ENCODE data around the gene SLC32A1. TPM values are rescaled to one million over a fixed set of nuclear protein-coding genes. Genes with fewer than 3 reads are reported as not detected.

The SLC32A1 gene, protein sequence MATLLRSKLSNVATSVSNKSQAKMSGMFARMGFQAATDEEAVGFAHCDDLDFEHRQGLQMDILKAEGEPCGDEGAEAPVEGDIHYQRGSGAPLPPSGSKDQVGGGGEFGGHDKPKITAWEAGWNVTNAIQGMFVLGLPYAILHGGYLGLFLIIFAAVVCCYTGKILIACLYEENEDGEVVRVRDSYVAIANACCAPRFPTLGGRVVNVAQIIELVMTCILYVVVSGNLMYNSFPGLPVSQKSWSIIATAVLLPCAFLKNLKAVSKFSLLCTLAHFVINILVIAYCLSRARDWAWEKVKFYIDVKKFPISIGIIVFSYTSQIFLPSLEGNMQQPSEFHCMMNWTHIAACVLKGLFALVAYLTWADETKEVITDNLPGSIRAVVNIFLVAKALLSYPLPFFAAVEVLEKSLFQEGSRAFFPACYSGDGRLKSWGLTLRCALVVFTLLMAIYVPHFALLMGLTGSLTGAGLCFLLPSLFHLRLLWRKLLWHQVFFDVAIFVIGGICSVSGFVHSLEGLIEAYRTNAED
- not detected for total RNA-seq
- long read RNA-seq: 0 reads

DNA sequence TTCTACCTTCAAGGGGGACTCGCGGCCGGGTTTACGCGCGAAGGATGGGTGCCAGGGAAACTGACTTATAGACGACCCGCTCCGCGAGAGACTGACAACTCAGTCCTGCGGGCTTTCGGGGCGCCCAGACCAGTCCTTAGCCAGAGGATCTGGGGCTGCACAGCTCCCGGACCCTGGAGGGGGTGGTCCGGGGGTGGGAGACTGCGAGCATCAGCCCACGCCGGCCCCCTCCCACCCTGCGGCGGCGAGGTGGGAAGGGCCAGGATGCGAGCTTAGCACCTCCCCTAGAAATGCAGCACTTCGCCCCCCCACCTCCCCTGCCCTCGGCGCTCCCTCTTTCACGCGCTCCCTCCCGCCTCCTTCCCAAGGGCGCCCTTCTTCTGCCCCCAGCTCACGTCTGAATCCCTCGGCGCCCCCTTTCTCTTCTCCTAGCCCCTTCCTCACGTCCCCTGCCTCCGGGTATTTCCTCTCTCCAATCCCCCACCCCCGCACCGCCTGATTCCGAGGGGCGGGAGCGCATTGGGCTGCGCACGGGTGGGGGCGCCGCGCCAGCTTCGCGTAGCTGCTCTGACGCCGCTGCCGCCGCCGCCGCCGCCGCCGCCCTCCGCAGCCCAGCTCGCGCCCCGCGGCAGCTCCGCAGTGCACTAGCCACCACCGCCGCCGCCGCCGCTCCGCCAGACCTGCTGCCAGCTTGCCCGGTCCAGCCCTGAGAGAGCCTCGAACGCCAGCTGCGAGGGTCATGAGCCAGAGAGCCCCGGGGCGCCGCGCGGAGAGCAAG, at the start of gene SLC32A1:
TSS of gene SLC32A1 (plus strand) at position 639 of the 778 bp plus-strand sequence. CDS start 239 bp downstream, outside the sequence.
- no peak for DNase-seq (ENCODE audit: low spot score)

DNA sequence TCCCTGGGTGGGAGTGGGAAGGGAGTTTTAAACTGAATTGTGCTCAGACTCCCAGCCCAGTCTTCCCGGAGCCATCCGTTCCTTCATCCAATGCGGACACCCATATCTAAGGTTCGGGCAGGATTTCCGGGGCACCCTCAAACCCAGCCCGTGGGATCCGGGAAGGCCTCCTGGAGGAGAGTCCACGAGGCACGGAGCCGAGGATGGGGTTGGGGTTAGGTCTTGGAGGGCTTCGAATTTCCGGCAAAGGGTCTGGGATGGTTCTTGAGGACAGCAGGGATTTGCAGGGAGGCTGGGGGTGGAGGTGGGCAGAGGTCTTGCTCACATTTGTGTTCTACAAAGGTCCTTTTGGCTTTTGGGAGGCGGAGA, 49.5 kb upstream of the SLC32A1 start:
- DNase-seq (ENCODE audit: low spot score): no peak

DNA sequence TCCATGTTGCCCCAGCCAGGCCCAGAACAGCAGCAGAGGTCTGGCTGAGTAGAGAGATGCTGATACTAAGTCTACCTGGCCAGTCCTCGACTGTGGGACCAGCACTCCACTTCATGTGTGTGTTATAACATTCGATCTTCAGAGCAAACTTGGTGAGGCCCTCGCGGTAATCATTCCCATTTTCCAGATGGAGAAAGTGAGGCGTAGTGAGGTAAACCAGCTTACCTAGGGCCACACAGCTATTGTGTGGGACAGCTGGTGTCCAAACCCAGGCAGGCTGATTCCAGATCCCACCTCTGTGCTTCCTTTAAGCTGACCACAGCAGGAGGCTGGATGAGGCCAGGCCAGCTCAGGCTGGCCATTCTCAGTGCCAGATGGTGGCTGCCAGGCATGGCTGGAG, 47.7 kb upstream of the SLC32A1 start:
- DNase-seq (ENCODE audit: low spot score): no peak

DNA sequence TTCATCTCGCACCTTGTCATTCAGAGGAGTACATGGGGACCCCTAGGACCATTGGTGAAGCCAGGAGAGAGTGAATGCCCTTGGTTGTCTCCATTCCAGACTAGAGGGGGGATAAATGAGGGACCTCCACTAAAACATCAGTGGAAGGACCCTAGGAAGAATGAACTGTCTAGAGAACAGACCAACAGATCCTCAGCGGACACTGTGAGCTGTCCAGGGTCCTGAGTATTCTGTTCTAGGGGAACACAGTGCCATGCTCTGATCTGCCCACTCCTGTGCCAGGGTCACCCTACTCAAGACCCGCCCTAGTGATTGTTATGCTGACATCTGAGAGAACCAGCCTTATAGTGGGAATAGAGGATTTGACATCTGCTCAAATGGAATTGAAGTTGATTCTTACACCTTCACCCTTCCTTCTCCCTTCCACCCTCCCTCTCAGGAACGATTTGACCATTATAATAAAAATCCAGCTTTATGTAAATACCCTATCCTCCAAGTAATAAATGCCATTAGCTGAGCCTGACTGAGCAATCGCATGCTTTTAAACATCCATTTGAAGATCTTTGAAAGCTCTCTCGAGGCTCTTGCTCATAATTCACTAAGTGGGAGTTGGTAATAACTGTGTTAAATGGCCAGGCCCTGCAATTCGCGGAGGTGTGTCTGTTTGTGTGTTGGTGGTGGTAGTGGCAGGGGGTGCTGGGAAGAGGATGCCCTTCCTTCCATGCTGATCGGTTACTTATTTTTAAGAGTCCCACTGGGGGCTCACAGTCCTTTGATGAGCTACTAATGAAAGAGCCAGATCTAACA, 43.6 kb upstream of the SLC32A1 start:
- DNase-seq (ENCODE audit: low spot score): no peak

DNA sequence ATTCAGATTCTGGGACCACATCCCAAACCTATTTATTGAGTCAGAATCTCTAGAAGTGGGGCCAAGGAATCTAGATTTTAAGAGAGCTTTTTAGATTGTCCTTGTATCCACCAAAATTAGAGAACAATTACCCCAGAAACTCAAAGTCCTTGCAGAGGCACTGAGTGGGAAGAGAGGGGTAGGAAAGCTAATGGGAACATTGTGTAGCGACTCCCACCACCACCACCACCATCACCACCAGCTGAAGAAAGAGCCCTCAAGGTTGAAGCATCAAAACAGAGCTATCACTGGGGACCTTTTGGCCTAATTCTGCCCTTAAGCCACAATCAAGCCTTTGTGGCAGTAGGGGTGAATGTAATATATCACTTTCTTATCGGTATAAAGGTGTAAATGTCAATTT, 39.0 kb upstream of the SLC32A1 start:
- no peak for DNase-seq (ENCODE audit: low spot score)

DNA sequence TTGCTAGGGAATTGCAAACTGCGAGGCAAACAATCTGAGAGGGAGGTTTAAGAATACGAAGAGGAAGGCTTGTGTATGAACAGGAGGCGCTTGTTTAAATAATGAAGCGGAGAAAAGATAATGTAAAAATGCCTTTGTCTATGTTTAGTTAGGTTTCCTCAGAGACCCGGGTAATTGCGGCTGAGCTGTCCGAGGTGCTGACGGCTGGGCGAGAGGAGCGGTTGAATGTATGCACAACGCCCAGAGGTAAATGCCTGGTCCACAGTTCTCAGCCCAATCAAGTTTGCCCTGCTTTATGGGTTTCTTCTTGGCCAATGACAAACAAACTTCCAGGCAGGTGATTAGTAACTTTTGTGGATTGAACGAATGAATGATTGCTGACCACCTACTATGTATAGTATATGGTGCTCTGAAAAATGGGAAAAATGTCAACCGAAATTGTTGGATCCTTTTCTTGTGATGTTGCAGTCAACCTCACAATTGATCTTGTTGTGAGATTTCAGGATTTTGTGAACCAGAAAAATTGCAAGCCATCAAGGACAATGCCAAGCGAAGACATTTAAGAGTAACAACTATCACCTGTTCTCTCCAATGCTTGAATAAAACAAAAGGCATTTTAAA, 38.3 kb upstream of the SLC32A1 start:
- no peak for DNase-seq (ENCODE audit: low spot score)

DNA sequence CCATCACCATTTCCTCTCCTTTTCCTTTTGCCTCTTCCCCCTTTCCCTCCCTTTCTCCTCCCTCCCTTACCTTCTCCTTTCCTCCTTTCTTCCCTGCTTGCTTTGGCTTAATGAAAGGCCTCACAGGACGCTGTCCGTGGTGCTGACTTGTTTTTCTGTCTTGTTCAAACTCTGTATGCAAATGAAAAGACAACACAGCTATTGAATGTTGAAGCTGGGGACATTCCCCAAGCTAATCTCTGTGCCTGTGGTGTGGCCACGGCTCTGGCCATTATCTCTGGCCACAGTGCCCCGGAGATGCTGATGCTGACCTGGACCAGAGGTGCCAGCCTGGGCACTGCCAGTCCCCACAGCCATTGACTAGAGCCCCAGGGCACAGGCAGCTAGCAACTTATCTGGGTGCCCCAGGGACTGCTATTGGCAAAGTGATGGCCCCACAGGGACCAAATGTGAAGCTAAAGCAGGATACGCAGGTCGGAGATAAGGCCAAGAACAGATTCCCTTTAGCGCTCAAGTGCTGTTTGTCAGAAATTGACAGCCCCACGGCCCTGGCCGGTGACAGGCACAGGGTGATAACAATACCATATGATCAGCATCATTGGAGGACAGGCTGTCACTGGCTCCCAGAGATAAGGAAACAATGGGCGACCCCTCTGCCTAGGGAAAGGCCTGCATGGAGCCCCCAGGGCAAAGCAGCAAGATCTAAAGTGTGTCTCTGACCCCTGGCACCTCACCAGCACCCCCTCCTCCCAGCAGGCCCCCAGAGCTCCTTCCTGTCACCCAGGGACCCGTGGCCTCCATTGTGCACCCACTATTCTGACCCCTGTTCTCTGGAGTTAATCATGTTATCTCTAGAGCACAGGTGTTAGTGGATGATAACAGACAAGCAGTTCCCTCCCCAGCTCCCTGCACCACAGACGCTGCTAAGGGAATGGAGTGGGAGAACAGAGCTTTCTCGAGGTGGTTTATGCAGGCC, 31.6 kb upstream of the SLC32A1 start:
- peak; percentile 26 for DNase-seq (ENCODE audit: low spot score)

DNA sequence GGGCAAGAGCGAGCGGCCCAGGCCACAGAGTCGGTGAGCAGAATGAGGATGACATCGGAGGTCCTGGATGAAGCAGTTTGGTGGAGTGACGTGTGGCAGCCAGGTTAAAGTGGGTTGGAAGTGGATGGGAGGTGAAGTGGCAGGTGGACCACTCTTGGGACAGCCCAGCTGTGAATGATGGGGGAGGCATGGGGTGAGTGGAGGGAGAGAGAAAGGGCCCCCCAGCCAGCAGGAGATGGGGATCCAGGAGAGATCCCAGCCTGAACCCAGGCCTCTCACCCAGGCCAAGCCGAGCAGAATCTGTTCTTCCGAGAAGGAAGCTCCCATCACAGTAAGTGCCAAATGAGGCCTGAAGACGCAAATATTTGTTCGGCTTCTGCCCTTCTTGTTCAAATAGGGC, 27.0 kb upstream of the SLC32A1 start:
- no peak for DNase-seq (ENCODE audit: low spot score)

DNA sequence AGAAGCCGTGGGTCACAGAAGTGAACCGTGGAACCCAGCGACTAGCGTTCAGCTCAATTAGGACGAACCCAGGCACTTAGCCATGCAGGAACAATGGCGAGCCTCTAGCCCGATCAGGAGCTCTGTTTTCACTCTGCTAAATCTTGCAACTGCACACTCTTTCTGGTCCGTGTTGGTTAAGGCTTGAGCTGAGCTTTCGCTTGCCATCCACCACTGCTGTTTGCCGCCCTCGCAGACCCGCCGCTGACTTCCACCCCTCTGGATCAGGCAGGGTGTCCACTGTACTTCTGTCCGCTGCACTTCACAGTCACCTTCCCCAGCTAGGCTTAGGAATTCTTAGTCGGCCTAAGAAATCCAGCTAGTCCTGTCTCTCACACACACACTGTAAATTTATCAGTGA, 25.7 kb upstream of the SLC32A1 start:
- no peak for DNase-seq (ENCODE audit: low spot score)

DNA sequence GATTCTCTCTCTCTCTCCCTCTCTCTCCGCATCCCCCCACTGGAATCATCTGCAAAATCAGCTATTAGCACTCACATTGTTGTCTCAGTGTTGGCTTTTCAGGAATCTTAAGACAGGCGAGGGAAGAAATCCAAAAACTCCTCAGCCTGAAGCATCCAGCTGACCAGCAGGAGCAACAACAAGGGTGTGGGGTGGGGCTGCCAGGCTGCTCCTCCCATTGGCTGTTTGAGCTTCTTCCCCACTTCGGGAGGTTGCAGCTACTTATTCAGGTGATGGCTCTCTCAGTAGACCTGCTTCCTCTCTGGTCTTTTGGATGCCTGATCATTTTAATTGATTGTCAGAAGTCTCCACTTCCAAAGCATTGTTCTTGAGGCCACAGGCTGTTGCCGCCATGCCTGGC, 24.1 kb upstream of the SLC32A1 start:
- DNase-seq (ENCODE audit: low spot score): no peak

DNA sequence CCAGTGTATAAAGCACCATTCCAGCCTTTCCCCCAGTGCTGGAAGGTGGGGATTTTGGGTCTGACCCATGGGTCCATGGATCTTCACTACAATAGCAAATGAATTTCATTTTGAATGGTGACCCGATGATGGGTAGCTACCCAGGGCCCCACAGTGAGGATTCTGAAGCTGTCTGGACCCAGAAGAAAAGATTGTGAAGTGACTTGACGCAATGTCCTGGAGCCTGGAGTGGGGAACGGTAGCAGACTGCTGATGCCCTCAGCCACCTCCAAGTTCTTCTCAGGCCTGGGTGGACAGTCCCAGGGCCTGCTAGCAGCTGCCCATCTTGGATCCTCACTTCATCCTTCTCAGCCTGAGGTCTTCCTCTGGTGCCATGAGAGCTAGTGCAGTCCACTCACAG, 23.4 kb upstream of the SLC32A1 start:
- DNase-seq (ENCODE audit: low spot score): no peak

DNA sequence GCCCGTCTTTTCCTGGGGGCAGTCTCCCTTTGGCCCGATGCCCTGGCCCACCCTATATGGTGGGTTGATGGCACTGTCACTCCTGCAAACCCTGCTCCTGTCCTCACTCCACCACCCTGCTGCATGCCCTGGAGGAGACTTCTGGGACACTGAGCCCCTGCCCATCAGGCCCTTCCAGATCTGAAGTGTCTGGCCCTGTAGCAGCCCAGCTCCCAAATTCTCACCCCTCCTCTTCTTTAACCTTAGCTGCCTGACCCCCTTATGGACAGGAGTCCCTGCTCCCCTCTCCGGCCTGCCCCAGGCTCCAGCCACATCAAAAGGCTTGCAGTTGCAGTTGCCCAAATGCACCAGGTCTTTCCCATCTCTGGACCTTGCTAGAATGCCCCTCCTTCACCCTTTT, 20.8 kb upstream of the SLC32A1 start:
- DNase-seq (ENCODE audit: low spot score): no peak

DNA sequence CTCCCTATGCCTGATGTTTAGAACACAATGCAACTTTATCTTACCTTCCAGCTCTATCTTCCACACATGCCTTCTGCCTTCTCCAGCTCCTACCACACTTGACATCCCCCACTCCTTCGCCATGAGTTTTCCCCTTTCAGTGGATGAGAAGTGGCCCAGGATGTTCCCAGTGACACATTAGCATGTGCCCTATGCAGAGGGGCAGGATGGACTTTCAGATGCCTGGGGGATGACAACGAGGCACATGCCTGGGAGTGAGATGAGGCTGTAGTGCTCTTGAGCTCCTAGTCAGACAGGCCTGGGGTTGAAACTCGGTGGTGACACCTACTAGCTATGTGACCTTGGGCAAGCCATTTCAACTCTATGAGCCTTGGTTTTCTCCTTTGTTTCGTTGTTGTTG, 20.1 kb upstream of the SLC32A1 start:
- no peak for DNase-seq (ENCODE audit: low spot score)

DNA sequence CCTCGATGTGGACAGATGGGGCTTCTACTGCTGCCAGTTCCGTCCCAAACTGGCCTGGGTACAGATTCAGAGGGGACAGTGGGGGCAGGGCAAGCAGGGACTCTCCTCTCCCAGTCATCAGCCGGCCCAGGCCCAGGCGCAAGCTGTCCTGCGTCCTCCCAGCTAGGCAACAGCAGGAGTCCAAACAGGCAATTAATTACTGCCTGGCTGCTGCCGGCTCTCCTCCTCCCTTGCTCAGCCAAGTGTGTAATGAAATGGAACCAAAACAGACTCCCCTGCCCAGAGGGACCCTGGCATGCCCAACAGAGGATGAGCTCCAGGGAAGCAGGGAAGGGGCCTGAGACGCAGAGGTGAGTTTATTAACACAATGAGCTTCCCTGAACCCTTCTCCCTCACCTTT, 17.8 kb upstream of the SLC32A1 start:
- DNase-seq (ENCODE audit: low spot score): peak; percentile 73

DNA sequence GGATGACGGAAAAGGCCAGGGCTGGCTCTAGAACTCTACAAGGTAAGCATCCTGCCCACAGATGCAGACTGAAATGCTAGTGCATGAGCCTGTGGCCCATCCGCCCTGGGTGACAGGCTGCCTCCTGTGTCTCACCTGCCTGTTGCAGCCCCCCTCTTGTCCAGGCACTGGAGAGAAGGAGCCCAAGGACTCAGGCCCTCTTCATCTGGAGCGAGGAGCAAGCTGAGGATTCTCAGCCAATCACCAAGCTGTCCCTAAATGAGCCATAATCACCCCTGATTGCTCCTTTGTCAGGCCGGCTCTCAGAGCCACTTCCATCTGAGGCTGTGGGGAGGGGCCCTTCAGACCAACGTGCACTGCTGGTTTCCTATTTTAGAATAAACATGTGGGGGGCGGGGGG, 10.0 kb upstream of the SLC32A1 start:
- no peak for DNase-seq (ENCODE audit: low spot score)

DNA sequence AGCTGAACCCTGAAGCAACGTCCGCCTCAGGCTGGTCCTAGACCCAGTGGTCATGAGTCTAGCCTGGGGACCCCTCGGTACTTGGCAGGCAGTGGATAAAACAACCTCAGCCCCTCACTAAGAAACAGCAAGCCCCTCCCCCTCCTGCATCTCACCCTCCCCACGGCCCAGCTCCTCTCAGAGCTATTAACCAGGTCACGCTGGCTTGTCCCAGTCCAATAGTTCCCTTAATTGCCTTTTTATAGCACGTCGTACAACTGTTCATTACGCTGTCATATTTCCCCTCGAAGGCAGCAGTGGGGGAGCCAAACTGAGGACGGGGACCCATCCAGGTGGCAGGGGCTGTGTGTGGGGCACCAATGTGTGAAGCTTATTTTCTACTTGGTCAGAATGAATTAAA, 8.6 kb upstream of the SLC32A1 start:
- DNase-seq (ENCODE audit: low spot score): no peak

DNA sequence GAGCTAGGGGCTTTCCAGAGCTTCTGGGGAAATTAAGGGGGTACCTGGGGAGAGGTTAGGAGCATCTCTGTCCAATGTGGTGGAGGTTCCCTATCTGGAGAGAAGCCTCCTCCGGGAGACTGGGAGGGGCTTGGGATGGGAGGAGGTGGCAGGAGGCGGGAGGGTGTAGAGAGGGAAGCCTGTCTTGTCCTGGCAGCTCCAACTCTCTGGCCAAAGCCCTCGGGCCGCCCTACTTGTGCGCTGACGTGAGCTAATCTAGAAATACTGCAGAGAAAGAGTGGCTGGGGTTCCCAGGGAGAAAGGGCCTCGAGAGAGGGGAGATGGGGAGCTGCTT, 1.6 kb upstream of the SLC32A1 start:
- DNase-seq (ENCODE audit: low spot score): no peak

DNA sequence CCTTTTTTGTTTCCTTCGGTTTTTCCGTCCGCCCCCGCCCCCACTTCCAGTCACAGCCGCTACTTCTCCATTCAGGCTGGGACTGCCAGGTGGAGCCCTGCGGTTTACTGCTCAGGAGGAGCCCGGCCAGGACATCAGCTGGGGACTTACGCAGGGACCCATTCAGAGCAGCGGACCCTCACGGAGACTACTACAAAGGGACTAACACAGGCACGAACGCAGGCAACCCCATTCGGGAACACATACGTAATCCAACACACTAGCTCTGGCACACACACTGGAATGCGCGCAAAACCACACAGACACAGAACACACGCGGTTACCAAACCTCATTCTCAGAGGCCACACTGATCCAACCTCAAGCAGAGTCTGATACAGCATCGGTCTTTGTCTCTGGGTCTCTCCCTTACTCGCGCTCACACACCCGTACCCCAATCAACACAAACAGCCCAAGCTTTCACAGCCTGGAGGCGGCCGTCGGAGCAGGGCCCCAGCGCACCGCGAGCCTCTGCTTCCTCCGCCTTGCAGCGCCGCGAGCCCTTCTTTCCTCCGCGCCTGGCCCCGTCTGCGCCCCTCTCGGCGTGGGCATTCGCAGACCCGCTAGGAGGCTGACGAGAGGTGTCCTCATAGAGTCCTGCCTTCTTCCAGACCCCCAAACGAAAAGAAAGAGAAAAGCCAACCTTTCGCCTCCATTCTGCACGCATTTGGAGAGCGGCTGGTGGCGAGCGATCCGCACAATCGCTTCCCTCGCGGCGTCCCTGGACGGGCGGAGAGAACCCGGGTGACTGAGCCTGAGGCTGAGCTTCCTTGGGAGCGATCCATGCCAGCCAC, 1.1 kb upstream of the SLC32A1 start:
- no peak for DNase-seq (ENCODE audit: low spot score)

DNA sequence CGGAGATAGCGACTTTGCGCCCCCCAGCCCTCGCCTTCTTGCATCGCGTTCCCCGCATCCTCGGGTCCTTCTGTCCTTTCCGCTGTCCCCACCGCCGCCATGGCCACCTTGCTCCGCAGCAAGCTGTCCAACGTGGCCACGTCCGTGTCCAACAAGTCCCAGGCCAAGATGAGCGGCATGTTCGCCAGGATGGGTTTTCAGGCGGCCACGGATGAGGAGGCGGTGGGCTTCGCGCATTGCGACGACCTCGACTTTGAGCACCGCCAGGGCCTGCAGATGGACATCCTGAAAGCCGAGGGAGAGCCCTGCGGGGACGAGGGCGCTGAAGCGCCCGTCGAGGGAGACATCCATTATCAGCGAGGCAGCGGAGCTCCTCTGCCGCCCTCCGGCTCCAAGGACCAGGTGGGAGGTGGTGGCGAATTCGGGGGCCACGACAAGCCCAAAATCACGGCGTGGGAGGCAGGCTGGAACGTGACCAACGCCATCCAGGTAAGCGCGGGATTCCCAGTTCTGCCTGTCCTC, 401 bp downstream of the SLC32A1 start:
- DNase-seq (ENCODE audit: low spot score): no peak
